Smooth muscle cell (in vitro differentiated cells): ENCODE results near the gene GFRA1. TPM values are rescaled to one million over a fixed set of nuclear protein-coding genes. Genes with fewer than 3 reads are reported as not detected.

Experiments used
- DNase-seq: peaks from one replicate; lab custom pipeline; 2025; ENCODE audit not compliant: unreplicated experiment; lab: John Stamatoyannopoulos, UW
- H2AFZ ChIP-seq: fragments of 200-600 bp; sonication (generic); 2 replicates; pipeline ENCODE4 v1.6.0; 2016; ENCODE audit warnings: antibody characterized with exemption, low read depth, mild to moderate bottlenecking
- H3F3A ChIP-seq: fragments of 200-600 bp; sonication (generic); 2 replicates; pipeline ENCODE4 v1.6.0; 2017; ENCODE audit warnings: antibody characterized with exemption, low read depth
- H3K27ac ChIP-seq: fragments of 200-600 bp; sonication (generic); 2 replicates; pipeline ENCODE4 v1.5.1; 2016; ENCODE audit warnings: low read depth, mild to moderate bottlenecking
- H3K27me3 ChIP-seq: fragments of 200-600 bp; sonication (generic); 2 replicates; pipeline ENCODE4 v1.6.1; 2016; ENCODE audit warnings: low read depth, mild to moderate bottlenecking
- H3K36me3 ChIP-seq: fragments of 200-600 bp; sonication (generic); 2 replicates; pipeline ENCODE4 v1.5.1; 2016; ENCODE audit warnings: low read depth
- H3K4me1 ChIP-seq: fragments of 200-600 bp; sonication (generic); 2 replicates; pipeline ENCODE4 v1.5.1; 2016; ENCODE audit warnings: low read depth
- H3K4me2 ChIP-seq: fragments of 200-600 bp; sonication (generic); 2 replicates; pipeline ENCODE4 v1.6.0; 2016; ENCODE audit warnings: mild to moderate bottlenecking
- H3K4me3 ChIP-seq: fragments of 200-600 bp; sonication (generic); 2 replicates; pipeline ENCODE4 v1.5.1; 2016; ENCODE audit warnings: mild to moderate bottlenecking
- H3K79me2 ChIP-seq: fragments of 200-600 bp; sonication (generic); 2 replicates; pipeline ENCODE4 v1.6.0; 2016; ENCODE audit warnings: low read depth, mild to moderate bottlenecking
- H3K9ac ChIP-seq: fragments of 200-600 bp; sonication (generic); 2 replicates; pipeline ENCODE4 v1.6.0; 2016; ENCODE audit warnings: low read depth
- H3K9me3 ChIP-seq: fragments of 200-600 bp; sonication (generic); replicated peaks from 2 replicates; pipeline ENCODE4 v1.5.1; 2016; ENCODE audit warnings: low read depth
- H4K20me1 ChIP-seq: fragments of 200-600 bp; sonication (generic); 2 replicates; pipeline ENCODE4 v1.6.0; 2016; ENCODE audit warnings: low read depth
- CTCF ChIP-seq: fragments of 200-600 bp; sonication (generic); IDR thresholded peaks from 2 replicates; pipeline ENCODE4 v1.5.1; 2017; ENCODE audit warnings: borderline replicate concordance, mild to moderate bottlenecking, antibody characterized with exemption; ENCODE audit not compliant: insufficient read depth, poor library complexity, severe bottlenecking
- WGBS: methylation state at CpG from one replicate; pipeline ENCODE4 v1.1.7; 2016; ENCODE audit warnings: low lambda C conversion rate; 5-methylcytosine and 5-hydroxymethylcytosine counted together
- polyA plus RNA-seq: library from polyadenylated mRNA; unstranded; fragments of >200 nt; fragmentation: Nextera tagmentation; extraction: Ambion mirVana; gene quantifications from 2 replicates; pipeline ENCODE4 v1.2.1, GENCODE V29; 2016
- total RNA-seq: library from RNA; depleted of rRNA; stranded (reverse); fragments of >200 nt; gene quantifications from 2 replicates; pipeline ENCODE4 v1.2.3, GENCODE V29; 2014

GFRA1 gene
- total and polyA plus RNA-seq, 2 experiments from 2014 or later, result 1.3 to 1.9 TPM

- H3K4me3 ChIP-seq, result no peak overlapping the region
- H3K27me3 ChIP-seq, result no peaks in the 10 kb centered on the region
- no peak overlapping the region for H3K9ac ChIP-seq
- no peak for DNase-seq
- no peaks in the 10 kb centered on the region for H3F3A ChIP-seq
- H2AFZ ChIP-seq, result no peak overlapping the region
- H3K36me3 ChIP-seq, result no peaks in the 10 kb centered on the region
- H3K4me2 ChIP-seq, result no peak overlapping the region
- no peaks in the 10 kb centered on the region for H4K20me1 ChIP-seq
- no peak overlapping the region for H3K27ac ChIP-seq
- 87% methylated on average over 5 of the region's 5 CpGs for WGBS
- no peaks in the 10 kb centered on the region for H3K4me1 ChIP-seq
- no peaks in the 10 kb centered on the region for H3K79me2 ChIP-seq
- TF ChIP-seq CTCF, result no peak
- no peaks in the 10 kb centered on the region for H3K9me3 ChIP-seq
Observed at GRCh38 chr10:116106611-116107010, 166.4 kb downstream of the GFRA1 start.

- H3F3A ChIP-seq, result no peaks in the 10 kb centered on the region
- DNase-seq, result no peak
- no peak for TF ChIP-seq CTCF
- 82% methylated on average over 4 of the region's 4 CpGs for WGBS
- H3K4me2 ChIP-seq, result no peak overlapping the region
- no peak overlapping the region for H3K4me3 ChIP-seq
- H3K27me3 ChIP-seq, result no peaks in the 10 kb centered on the region
- no peaks in the 10 kb centered on the region for H4K20me1 ChIP-seq
- H3K9me3 ChIP-seq, result no peaks in the 10 kb centered on the region
- no peaks in the 10 kb centered on the region for H3K36me3 ChIP-seq
- H2AFZ ChIP-seq, result no peak overlapping the region
- H3K79me2 ChIP-seq, result no peaks in the 10 kb centered on the region
- no peaks in the 10 kb centered on the region for H3K4me1 ChIP-seq
- H3K27ac ChIP-seq, result no peak overlapping the region
- no peak overlapping the region for H3K9ac ChIP-seq
Observed at GRCh38 chr10:116105264-116105663, 167.7 kb downstream of the GFRA1 start.

- H3K4me1 ChIP-seq, result no peaks in the 10 kb centered on the region
- H3K4me3 ChIP-seq, result no peak overlapping the region
- no peak overlapping the region for H3K4me2 ChIP-seq
- H3K27ac ChIP-seq, result no peak overlapping the region
- no peaks in the 10 kb centered on the region for H3K79me2 ChIP-seq
- H3K9ac ChIP-seq, result no peak overlapping the region
- H3K9me3 ChIP-seq, result no peaks in the 10 kb centered on the region
- H3F3A ChIP-seq, result no peaks in the 10 kb centered on the region
- 91% methylated on average over 7 of the region's 7 CpGs for WGBS
- TF ChIP-seq CTCF, result no peak
- H4K20me1 ChIP-seq, result no peaks in the 10 kb centered on the region
- no peaks in the 10 kb centered on the region for H3K36me3 ChIP-seq
- no peak overlapping the region for H2AFZ ChIP-seq
- H3K27me3 ChIP-seq, result no peaks in the 10 kb centered on the region
- no peak for DNase-seq
Observed at GRCh38 chr10:116104210-116104932, 168.6 kb downstream of the GFRA1 start.

DNA sequence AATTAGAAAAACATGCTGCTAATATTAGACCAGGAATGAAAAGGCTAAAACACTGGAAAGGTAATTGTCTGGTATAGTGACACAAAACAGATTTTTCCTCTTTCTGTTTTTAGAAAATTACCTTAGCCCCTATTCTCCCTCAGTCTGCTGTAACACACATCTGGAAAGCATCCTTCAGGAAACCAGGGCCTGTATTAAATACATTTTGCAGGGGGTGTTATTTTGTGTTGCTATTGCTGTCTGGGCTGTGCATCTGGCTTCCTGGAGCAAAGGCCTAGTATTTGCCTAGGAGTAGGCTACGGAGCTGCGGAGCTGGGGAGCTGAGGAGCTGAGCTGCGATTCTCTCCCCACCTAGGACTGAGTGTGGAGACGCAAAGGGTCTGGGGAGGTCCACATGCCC lies 169.3 kb downstream of the GFRA1 start:
- 94% methylated on average over 4 of the region's 4 CpGs for WGBS
- H4K20me1 ChIP-seq, result no peaks in the 10 kb centered on the region
- H3K36me3 ChIP-seq, result no peaks in the 10 kb centered on the region
- no peaks in the 10 kb centered on the region for H3K27me3 ChIP-seq
- H3K9me3 ChIP-seq, result no peaks in the 10 kb centered on the region
- H3K4me3 ChIP-seq, result no peak overlapping the region
- H3K79me2 ChIP-seq, result no peaks in the 10 kb centered on the region
- TF ChIP-seq CTCF, result no peak
- no peak overlapping the region for H2AFZ ChIP-seq
- H3F3A ChIP-seq, result no peaks in the 10 kb centered on the region
- no peak for DNase-seq
- H3K4me2 ChIP-seq, result no peak overlapping the region
- H3K9ac ChIP-seq, result no peak overlapping the region
- H3K4me1 ChIP-seq, result no peaks in the 10 kb centered on the region
- H3K27ac ChIP-seq, result no peak overlapping the region
